Measurements from ENCODE around the gene BIN2. TPM values are rescaled to one million over a fixed set of nuclear protein-coding genes. Genes with fewer than 3 reads are reported as not detected.

Gene BIN2
- total and polyA plus RNA-seq, 9 of the 15 experiments (the other 6 are each of a cell fraction or from before 2014, with no cell fraction given): 0.04 to 0.39 (median 0.25) TPM; not detected in 1

GRCh38 chr12:51238510-51239334 lies 85.3 kb downstream of the BIN2 start, which contains the start of gene DAZAP2 (continued):
- TF ChIP-seq ERF (CRISPR knock-in tag; IDR thresholded peaks at IDR 0.05) (peak; percentile 81), RUNX1 (IDR thresholded peaks at IDR 0.05; ENCODE audit: low read depth) (no peak), ARID4B (CRISPR knock-in tag; IDR thresholded peaks at IDR 0.05) (peak; percentile 94), ZNF121 (CRISPR knock-in tag; conservative IDR thresholded peaks at IDR 0.05) (no peak), ZNF311 (CRISPR knock-in tag; IDR thresholded peaks at IDR 0.05) (no peak), EGR1 (conservative IDR thresholded peaks at IDR 0.05) (peak; percentile 74), PTTG1 (tag; IDR thresholded peaks at IDR 0.05; ENCODE audit: low read depth) (no peak), EP400 (IDR thresholded peaks at IDR 0.05) (peak; percentile 95), ASH1L (IDR thresholded peaks at IDR 0.05; ENCODE audit: borderline replicate concordance, low read depth, partially characterized antibody) (peak; percentile 93), HEY1 (CRISPR knock-in tag; IDR thresholded peaks at IDR 0.05; ENCODE audit: borderline replicate concordance) (no peak), SP2 (IDR thresholded peaks at IDR 0.05; ENCODE audit: extremely low read depth, low read depth, low read length, poor library complexity, severe bottlenecking) (peak; percentile 88), CHD2 (IDR thresholded peaks at IDR 0.05; ENCODE audit: low read depth, low read length) (peak; percentile 87), BCOR (IDR thresholded peaks at IDR 0.05) (no peak), NFATC3 (IDR thresholded peaks at IDR 0.05) (no peak), HDAC6 (IDR thresholded peaks at IDR 0.05; ENCODE audit: low read depth, low read length) (no peak), CREB1 (IDR thresholded peaks at IDR 0.05) (peak; percentile 78), CREB1 (CRISPR knock-in tag; IDR thresholded peaks at IDR 0.05) (peak; percentile 86), KAT7 (CRISPR knock-in tag; IDR thresholded peaks at IDR 0.05; ENCODE audit: borderline replicate concordance) (peak; percentile 56; the same call in 1 of the 2 replicates), AFF1 (IDR thresholded peaks at IDR 0.05; ENCODE audit: low read depth in 1 of 2, partially characterized antibody in 2 of 2) (peak in 1 of 2 experiments; percentile 63), SREBF1 (IDR thresholded peaks at IDR 0.05; ENCODE audit: borderline replicate concordance, low read depth, low read length) (no peak), C11orf30 (IDR thresholded peaks at IDR 0.05; ENCODE audit: low read depth) (peak; percentile 60)

Data from K562 (cell line).